ENCODE results near the gene ZFAND3.
"Not testable (repeated sequence)": the region's sequence is repeated elsewhere in the genome, so short reads cannot be mapped to it uniquely, and the experiment has no call there.

The ZFAND3 gene

DNA sequence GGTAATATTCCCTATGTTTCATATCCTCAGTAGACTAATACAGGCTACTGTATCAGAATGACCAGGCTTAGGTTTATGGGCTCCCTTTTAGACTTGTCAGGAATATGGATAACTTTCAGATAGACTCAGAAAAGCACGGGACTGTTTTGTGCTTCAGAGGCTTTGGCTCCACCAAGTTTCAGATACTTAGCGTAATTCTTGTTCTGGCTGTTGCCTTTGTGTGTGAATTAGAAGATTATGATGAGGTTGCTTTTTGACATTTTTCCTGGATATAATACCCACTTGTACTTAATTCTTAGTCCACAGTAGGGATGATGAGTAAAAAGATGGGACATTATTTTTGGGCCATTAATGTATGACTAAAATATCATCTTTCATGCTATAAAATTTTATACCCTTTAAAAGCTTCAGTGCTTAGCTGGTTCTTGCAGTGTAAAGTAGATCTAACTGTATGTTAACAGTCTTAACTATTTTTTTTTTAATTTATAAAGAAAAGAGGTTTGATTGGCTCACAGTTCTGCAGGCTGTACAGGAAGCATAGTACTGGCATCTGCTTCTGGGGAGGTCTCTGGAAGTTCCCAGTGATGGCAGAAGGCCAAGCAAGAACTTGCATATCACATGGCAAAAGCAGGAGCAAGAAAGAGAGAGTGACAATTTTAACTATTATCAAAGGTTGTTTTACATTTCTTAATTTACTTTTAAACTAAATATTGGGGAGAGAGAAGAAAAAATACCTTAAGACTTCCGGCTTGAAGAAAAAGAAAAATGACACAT lies 120.7 kb downstream of the ZFAND3 start:
- DNase-seq, result no peak

DNA sequence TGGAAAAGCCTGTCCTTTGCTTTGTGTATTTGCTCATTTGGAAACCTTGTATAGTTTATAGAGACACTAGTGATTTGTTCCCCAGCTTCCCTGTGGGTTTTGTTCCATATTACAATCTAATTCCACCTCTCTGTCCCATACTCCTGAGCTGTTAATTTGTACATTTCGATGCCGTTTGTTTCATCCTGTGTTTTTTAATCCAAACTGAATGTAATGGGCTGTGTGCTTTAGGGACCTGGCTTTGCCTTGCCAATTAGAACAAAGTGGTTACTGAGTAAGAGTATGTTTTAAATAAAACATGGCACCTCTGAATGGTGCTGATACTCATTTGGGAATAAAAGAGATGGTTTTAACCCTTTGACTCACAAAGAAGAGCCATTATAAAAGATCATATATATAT lies 122.3 kb downstream of the ZFAND3 start:
- DNase-seq, result no peak

DNA sequence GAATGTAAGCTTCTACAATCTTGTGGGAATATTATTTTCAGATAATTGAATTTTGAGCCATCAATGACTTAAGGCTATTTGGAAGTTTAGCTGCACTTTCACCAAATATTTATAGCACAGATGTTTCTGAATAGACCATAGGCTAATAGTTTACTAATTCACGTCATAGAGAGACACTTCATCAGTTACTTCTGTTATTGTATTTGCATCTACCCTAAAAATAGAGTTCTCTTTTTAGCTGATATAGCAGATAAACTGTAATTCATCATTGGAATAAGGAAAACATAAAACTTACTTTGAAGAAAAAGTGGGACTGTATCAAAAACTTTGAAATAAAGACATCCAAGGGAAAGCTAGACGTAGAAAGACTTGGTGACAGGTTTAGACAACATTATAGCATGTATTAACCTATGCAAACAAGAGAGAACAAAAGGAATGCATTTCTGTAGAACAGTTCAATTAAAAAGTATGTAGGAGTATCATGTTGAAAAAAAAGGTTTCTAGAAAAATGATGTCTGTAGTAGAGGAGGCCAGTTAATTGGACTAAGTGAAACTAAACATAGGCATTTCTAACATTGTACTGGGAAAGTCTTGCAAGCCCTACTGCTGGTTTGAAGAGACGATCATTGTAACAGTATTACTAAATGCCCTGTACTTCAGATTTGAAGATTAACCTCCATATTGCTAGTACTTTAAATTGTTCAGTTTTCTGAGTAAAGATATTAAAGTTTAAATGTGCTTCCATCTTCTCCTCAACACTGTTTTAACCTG lies 123.3 kb downstream of the ZFAND3 start:
- no peak for DNase-seq

DNA sequence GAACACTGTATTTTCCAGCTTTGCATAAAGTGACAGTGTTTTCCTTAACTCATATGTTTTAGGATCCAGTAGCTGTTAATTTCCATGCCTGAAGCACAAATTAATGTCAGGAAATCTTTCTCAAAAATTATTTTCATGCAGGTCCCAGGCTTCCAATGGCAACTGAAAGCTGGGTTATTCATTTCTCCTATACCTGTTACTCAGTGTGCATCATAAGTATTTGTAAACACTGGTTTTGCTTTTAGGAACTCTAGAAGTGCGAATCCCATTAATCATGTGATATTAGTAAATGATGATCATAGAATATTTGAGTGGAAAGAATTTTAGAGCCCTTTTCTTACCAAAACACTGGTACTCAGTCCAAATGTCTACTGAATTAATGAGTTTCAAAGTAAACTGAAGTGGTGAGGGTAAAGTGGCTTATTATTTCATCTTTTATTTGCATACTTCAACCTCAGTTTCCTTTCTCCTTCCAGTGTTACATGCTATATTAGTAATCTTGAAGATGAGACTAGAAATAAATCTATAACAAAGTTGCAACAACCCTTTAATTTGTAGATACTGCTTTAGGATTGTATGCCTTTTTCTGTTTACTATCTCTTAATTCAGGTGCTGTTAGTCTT lies 124.0 kb downstream of the ZFAND3 start:
- no peak for DNase-seq

- no peak for DNase-seq
These were observed 126.5 kb downstream of the ZFAND3 start for GRCh38 chr6:37946057-37946456.

DNA sequence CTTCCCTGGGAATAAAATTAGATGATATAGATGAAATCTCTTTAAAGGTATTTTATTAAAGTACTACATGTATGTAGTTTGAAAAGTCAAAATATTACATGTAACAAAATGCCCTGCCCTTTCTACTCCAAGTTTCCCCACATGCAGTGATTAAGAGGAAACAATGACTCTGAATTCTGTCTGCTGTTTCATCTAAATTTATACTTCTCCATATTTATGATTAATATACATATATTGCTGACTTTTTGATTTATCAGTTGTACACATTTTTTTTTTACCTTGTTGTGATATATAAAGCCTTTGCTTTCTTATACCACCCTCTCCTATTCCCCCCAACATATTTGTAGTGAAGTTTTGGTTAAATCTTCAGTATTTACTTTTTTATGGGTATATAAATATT lies 127.9 kb downstream of the ZFAND3 start:
- no peak for DNase-seq

- not testable (repeated sequence) for DNase-seq
These were observed 129.1 kb downstream of the ZFAND3 start for GRCh38 chr6:37948584-37948983.

- DNase-seq, result peak in 1 of 5 experiments; percentile 9
These were observed 132.5 kb downstream of the ZFAND3 start for GRCh38 chr6:37952027-37952426.

- no peak for DNase-seq
These were observed 135.3 kb downstream of the ZFAND3 start for GRCh38 chr6:37954791-37955190.

- DNase-seq, result no peak
These were observed 137.3 kb downstream of the ZFAND3 start for GRCh38 chr6:37956711-37957275.

DNA sequence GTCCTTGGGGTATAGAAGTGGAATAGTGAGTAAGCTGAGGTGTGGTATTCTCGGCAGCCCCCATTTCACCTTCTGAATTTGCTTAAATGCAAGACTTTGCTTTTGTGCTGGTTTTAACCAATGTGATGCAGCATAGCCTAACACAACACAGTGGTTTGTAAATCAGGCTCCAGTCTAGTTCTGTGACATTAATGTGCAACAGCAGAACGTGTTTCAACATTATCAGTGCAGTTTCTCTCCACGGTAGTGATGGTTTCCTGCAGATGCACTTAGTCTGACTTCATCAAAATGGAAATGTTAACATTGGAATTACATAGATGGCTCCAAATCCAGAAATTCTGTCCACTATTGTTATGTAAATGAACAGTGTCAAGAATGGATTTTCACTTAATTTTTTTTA lies 139.5 kb downstream of the ZFAND3 start:
- DNase-seq, result no peak

GRCh38 chr6:37960139-37960935 lies 140.8 kb downstream of the ZFAND3 start:
- no peak for DNase-seq

DNA sequence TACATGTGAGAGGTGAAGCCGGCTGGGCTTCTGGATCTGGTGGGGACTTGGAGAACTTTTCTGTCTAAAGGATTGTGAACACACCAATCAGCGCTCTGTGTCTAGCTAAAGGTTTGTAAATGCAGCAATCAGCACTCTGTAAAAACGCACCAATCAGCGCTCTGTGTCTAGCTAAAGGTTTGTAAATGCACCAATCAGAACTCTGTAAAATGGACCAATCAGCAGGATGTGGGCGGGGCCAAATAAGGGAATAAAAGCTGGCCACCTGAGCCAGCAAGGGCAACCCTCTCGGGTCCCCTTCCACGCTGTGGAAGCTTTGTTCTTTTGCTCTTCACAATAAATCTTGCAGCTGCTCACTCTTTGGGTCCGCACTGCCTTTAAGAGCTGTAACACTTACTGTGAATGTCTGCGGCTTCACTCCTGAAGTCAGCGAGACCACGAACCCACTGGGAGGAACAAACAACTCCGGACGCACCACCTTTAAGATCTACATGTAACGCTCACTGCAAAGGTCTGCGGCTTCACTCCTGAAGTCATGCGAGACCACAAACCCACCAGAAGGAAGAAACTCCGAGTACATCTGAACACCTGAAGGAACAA lies 143.1 kb downstream of the ZFAND3 start:
- DNase-seq, result peak in 1 of 5 experiments; percentile 58

DNA sequence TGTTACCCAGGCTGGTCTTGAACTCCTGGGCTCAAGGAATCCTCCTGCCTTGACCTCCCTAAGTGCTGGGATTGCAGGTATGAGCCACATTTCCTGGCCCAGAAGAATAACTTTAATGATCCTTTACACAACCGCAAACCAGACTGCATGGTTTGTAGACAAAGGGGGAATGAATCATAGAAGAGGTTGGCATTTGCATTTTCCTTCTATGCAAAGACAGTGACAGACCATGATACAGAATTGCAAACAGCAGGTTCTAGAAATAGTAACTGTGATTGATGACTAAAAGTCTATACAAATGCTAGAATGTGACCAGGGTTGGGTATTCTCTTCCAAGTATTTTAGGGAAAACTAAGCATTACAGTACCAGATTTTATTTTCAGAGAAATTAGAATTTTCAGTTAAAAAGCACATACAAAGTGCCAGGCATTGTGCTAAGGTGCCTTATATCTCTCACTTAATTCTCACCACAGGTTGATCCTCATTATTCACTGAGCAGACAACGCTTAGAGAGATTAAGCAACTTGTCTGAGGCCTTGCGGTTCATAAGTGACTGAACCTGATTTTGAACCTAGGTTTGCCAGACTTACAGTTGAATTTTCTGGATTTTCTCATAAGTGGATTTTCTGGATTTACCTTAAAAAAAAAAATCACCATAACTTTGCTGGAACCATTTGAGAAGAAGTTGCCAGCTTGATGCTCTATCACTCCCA lies 146.6 kb downstream of the ZFAND3 start:
- DNase-seq, result no peak

- no peak for DNase-seq
These were observed 147.3 kb downstream of the ZFAND3 start for GRCh38 chr6:37966801-37967200.

GRCh38 chr6:37967651-37968050 lies 148.1 kb downstream of the ZFAND3 start:
- DNase-seq, result no peak

DNA sequence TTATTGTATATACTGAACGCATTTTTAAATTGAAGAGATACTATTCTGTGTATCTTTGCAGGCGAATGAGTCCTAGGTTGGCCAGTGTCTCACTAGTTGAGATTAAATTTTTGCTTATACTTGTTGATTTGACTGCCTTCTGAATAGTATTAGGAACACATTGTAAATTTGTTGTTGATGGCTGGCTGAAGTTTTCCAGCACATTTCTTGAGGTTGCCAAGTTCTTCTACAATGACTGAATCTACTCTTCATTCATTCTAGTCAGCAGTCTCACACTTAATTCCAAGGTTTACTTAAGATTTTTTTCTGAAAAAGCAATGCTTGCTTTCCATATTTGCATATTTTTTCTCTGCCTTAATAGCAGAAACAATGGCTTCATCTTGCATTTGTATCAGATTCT lies 151.7 kb downstream of the ZFAND3 start:
- no peak for DNase-seq

DNA sequence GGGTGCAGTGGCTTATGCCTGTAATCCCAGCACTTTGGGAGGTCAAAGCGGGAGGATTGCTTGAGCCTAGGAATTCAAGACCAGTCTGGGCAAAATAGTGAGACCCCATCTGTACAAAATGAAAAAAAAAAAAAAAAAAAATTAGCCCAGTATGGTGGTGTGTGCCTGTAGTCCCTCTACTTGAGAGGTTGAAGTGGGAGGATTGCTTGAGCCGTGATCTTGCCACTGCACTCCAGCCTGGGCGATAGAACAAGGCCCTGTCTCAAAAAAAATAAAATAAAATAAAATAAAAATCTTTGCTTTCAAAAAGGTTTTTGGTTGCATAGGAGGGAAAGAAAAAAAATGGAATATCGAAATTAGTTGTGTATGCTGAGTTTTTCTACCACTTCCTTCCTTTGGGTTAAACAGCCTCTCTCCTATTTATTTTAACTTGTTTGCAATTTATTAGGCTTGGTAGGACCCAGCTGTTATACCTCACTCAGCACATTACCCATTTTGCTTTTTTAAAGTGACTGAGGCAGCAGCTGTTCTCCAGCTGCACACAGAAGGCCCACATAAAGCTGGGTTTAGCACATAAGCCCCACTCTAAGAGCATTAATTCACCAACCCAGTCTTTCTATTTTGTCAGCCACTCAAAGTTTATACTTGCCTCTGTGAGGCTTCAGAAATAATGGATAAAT lies 152.3 kb downstream of the ZFAND3 start:
- DNase-seq, result peak in 1 of 5 experiments; percentile 22

DNA sequence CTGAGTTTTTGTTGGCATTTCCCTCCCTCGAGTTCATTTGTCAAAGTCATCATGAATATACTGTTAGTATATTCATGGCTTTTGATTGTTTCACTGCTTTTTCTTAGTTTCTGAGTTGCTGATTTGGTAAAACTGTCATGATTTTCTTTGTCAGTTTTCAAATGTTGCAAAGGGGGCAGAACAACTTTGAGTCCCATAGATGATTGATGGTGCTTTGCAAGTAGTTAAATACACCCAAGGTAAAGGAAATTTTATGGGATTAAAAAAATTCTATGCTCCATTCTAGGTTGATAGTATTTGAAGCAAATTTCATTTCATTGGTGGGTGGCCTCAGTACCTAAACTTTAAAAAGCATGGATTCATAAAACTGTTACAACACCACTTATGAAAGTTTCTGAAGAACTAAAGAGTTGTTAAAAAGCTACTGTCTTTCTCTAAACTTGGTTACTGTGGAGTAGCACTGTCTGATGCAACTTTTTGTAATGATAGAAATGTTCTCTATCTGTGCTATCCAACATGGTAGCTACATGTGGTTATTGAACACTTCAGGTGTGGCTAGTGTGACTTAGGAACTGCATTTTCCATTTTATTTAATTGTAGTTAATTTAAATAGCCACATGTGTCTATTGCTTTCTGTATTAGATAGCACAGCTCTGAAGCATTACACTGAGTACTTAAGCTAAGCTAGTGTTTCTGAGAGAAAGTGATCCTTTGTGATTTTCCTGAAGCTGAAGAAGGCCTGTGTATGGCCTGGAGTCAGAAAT lies 153.6 kb downstream of the ZFAND3 start:
- no peak for DNase-seq

- DNase-seq, result no peak
These were observed 154.9 kb downstream of the ZFAND3 start for GRCh38 chr6:37974381-37974780.
